ENCODE measurements around the gene ZNF189.

DNA sequence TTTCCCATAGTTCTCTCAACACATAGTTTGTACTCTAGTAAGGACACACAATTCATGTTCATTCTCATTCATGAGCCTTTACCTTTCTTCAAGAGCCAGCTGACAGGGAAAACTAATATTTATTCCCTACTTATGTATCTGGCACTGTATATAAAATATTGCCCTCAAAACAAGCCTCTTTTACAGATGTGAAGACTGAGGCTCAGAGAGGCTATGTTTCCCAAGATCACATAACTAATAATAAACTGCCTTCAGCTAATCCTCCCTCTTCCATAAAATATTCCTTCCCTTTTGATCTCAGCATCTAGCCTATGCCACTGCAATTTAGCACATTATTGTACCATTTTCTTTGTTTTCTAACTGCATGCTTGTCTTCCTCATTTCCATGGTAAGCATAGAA lies 18.7 kb downstream of the ZNF189 start:
- TF ChIP-seq, protein P1, sequence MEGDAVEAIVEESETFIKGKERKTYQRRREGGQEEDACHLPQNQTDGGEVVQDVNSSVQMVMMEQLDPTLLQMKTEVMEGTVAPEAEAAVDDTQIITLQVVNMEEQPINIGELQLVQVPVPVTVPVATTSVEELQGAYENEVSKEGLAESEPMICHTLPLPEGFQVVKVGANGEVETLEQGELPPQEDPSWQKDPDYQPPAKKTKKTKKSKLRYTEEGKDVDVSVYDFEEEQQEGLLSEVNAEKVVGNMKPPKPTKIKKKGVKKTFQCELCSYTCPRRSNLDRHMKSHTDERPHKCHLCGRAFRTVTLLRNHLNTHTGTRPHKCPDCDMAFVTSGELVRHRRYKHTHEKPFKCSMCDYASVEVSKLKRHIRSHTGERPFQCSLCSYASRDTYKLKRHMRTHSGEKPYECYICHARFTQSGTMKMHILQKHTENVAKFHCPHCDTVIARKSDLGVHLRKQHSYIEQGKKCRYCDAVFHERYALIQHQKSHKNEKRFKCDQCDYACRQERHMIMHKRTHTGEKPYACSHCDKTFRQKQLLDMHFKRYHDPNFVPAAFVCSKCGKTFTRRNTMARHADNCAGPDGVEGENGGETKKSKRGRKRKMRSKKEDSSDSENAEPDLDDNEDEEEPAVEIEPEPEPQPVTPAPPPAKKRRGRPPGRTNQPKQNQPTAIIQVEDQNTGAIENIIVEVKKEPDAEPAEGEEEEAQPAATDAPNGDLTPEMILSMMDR (optimal IDR thresholded peaks at IDR 0.05 in 1 of 3, IDR thresholded peaks at IDR 0.05 in 1 of 3, conservative IDR thresholded peaks at IDR 0.05 in 1 of 3; ENCODE audit: extremely low read depth in 1 of 3, insufficient read depth in 2 of 3, low read length in 3 of 3): no peak
- no peak for TF ChIP-seq EZH2 (IDR thresholded peaks at IDR 0.05; ENCODE audit: low read length)
